Activated CD4-positive, alpha-beta T cell treated with anti-CD3 and anti-CD28 coated beads for 24 hours (primary cell): ENCODE measurements around the gene MYO5B.
A peak's percentile ranks its signal among the peaks of the same experiment; 100 is the strongest.
"Not testable (repeated sequence)": the region's sequence is repeated elsewhere in the genome, so short reads cannot be mapped to it uniquely, and the experiment has no call there.

Source experiments
- DNase-seq, 2 donors: peaks; one replicate each; pipeline ENCODE4 v3.0.0-alpha.2; 2020; ENCODE audit warnings: low read depth in 2 of 2

Gene MYO5B

GRCh38 chr18:49922228-49922627 is 272.7 kb downstream of the MYO5B start:
- DNase-seq: no peak

- no peak for DNase-seq
Observed at GRCh38 chr18:49921318-49921985, 273.5 kb downstream of the MYO5B start.

DNA sequence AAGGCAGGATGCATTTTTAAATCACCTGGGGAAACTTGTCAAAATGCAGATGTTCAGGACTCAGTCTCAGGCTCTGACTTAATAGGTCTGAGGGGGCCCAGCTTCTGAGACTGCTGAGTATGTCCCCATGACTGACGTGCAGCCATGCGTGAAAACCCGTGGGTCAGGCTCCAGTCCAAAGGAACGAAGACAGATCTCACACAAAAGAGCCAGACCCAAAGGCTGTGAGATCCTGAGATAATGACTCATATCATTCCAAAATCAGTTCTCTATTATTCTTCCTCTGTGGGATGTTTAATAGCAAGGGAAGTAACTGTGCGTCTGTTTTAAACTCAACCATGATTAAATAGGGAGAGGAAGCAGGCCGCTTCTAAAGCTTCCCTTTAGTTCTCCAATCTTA is 274.2 kb downstream of the MYO5B start:
- no peak for DNase-seq

GRCh38 chr18:49917742-49918141 is 277.2 kb downstream of the MYO5B start:
- no peak for DNase-seq

- DNase-seq: no peak
Observed at GRCh38 chr18:49915352-49915751, 279.6 kb downstream of the MYO5B start.

- DNase-seq: no peak
Observed at GRCh38 chr18:49913221-49913620, 281.7 kb downstream of the MYO5B start.

- DNase-seq: no peak
Observed at GRCh38 chr18:49911427-49911826, 283.5 kb downstream of the MYO5B start.

DNA sequence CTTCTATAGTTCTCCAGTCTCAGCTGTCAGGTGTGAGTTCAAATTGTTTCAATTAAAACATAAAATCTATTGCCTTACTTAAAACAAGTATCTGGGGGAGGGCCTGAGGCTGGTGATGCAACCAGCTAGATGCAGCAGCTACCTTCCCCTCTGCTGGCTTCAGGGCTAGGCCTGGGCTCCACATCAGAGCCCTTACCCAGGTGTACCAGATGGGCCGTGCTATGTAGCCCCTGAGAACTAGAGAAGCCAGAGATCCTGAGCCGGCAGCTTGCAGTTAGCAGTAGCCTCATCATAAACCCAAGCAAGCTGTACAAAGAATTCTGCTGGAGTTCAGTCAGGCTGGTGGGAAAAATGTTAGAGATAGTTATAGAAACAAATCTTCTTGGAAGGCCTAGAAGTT is 284.0 kb downstream of the MYO5B start:
- no peak for DNase-seq

DNA sequence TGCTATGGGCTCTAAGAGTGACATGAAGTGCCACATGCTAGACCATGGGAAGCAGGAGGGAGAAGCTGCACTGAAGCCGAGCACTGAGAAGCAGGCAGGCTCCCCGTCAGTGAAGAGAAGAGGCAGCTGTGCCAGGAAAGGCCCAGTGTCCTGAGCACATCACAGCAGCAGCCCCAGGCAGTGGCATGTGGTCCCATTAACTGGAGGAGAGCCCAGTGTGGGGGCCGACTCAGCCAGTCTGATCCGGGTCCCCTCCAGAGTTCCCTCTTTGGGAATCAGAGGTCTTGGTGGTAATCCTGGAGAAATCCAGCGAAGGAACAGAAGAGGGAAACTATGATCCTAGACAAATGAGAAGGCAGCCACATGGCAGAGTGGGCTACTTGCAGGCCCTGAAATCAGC is 284.9 kb downstream of the MYO5B start:
- DNase-seq: no peak

DNA sequence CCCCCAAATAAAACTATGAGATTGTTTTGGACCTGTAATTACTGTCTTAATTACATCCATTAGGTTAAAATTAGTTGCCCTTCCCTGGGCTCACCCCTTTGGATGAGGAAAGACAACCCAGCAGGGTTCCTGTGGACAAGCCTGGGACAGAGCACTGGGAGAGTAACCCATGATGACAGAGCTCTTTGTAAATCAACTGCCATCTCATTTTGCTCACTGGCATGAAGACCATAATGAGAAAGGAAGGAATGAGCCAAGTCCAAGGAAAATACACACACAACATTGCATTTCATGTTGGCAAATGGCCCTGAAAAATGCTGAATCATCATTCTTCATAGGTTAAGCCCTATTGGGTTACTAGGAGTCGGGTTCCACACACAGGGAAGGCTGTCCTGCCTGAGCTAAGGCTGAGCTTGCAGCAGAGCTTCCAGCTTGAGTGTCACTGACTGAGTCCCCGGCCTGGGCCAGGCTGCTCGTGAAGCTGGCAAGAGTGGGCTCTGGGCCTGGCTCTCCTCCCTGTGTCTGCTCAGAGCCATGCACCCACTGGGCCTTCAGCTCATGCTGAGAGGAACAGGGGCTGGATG is 287.5 kb downstream of the MYO5B start:
- DNase-seq: no peak

DNA sequence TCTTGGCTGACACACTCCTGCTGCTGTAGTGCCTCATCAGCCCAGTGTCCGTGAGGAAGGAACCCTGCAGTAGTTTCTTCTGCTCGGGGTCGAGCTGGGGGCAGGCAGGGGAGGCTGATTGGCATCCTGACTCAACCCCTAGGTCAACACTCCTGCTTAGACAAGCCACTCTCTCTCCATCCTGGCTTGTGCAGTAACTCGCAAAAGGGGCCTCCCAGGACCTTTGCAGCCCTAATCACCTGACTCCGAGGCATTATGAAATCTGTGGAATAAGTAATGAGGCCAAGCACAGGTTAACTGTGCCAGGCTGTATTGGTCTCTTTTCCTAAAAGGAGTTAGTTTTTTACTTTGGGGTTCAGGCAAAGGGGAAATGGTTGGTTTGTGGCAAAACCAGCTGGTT is 289.2 kb downstream of the MYO5B start:
- DNase-seq: no peak

GRCh38 chr18:49904871-49905555 is 289.9 kb downstream of the MYO5B start:
- no peak for DNase-seq

- DNase-seq: no peak
Observed at GRCh38 chr18:49901862-49902340, 293.0 kb downstream of the MYO5B start.

DNA sequence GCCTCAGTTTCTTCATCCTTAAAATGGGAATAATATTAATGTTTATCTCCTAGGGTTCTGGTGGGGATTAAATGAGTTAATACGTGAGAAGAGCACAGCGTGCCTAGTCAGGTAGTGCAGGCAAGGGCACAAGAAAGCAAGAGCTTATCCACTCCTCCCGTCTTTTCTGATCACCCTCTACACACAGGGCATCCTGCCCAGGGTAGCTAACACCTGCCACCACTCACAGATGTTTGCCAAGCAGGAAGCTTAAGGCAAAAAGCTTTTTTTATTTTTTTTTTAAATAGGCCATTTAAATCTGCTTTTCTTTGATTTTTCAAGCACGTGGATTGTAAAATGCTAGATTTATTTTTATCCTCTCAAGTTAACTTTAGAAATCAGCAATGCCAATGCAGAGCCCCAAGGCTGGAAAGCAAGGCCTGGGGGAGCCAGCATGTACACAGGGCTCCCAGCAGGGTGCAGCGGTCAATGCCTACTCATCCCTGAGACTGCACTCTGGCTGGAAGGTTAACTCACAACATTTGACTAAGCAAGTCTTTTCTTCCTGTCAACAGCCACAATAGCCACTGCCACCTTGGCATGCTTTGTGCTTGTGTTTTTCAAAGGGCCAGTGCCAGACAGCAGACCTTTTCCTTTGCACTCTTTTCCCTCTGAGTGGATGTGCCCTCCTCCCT is 295.2 kb downstream of the MYO5B start:
- DNase-seq: no peak

DNA sequence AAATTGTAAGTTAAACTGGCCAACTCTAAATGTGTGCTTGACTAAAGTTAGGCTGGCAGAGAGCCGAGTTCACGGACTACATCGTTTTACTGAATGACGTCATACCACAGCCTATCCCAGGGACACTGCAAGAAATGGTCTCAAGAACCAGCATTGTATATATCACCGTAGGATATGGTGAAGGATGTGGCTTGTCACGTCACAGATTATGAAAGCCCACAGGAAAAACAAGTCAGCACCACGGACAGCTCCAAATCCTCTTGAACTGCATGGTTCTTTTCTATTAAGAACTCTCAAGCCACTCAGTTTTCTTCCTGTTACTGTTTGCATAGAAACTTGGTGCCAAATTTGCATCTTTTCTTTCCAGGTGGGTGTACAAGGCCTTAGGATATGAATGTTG is 296.5 kb downstream of the MYO5B start:
- peak; percentile 28 to 36 for DNase-seq

DNA sequence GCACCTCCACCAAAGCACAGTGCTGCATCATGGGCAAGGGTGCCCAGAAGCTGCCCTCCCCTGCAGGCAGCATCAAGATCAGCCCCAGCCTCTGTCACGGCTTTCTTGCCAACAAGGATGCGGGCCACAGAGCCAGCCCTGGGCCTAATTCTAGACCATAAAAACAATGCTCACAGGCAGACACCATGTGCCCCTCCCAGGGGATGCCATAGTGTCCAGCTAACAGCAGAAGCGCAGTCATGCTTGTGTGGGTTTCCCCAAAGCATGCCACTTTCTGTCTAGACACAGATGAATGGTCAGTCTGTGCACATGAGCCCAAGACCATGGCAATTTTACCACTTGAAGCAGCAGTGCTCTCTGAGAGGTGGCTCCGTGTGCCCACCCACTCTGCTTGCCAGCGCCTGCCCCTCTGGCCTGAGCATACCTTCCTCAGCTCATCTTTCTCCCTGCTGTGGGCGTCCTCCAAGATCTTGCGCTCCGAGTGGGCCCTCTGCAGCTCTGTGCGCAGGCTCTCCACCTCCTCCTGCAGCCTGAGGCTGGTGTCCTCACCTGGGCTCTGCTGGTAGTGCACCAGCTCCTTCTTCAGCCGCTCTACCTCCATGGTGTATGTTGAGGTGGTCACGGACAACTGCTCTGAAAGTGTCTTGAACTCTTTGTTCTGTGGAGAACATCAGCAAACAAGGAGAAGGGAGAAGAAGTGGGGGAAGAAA is 300.3 kb downstream of the MYO5B start:
- no peak for DNase-seq

DNA sequence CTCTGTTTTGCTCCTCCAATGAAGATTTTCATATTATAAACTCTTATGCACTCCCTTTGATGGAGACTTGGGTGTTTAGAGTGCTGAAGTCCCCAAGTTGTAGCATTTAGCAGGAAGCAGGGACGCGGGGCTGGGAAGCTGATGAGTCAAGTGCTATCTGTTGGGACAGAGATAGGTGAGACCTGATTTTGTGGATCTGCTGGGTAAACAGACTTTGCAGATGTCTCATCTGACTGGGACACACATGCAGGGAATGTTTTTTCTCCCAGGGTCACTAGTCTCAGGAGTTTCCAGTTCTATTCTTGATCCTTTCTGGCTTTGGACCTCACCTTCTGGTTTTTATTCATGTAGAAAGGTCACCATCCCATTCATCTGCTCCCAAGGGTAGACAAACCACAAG is 301.9 kb downstream of the MYO5B start:
- DNase-seq: no peak

DNA sequence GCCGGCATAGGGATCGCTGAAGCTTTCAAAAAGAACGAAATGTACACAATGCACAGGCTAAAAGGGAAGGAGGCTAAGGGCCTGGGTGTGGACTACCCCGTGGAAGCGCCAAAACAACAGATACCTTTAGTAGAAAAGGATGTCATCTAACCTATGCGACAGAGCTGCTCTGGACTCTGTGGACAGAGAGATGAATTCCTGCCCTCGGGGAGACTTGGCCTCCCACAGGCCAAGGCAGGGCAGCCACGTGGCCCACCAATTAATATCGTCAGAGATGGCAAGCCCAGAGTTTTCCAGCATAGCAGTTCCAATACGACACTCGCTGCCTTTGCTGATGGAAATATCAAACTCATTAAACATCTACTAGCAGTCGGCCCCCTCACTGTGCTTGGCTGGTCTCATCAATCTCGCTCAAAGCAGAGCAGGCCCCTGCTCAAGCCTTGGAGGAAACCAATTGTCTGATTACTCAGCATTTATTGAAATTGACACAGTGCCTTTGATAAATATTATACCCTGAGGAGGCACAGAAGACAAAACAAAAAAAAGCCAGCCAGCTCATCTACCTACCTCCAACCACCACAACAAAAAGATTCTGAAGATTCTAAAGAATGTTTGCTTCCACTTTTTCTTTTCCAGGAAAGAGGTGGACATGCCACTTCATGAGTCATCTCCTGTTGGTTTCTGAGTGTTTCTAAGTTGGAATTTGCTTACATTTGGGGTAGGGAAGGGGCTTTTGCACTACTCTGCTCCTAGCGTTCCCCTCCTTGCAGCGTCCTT is 302.6 kb downstream of the MYO5B start:
- DNase-seq: no peak

DNA sequence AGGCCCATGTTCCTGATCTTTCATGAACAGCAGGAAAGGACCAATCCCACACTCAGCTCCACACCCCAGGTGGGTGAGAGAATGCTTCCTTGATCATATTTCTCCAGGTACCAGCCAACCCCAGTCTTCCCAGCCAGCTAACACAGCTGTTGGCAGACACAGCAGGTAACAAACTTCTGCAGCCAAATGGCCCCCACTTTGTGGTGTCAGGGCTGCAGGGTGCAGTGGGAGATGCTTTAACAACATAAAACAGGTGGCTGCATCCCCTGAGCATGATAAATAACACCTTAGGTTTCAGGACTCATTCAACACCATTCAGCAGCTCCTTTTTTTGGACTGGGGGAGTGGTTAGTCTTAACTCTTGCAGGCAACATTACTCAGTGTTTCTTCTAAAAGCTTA is 304.9 kb downstream of the MYO5B start:
- no peak for DNase-seq

DNA sequence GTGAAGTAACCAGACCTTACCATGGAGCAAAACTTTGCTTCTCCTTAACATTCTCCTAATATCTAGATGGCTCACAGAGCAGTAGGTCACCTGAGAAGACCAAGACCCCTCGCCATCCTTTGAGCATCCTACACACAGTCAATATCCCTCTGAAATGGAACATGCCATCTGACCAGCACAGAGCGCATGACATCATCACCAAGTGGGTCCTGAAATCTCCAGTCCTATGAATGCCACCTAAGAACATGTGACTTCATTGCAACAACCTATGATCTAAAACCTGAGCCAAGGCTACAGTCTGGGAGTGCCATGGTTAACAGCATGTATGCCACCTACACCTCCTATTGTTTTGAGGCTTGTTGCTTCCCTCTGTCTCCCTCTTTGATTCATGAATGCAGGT is 305.4 kb downstream of the MYO5B start:
- DNase-seq: not testable (repeated sequence)
